ENCODE results near the gene KCNG4.

DNA sequence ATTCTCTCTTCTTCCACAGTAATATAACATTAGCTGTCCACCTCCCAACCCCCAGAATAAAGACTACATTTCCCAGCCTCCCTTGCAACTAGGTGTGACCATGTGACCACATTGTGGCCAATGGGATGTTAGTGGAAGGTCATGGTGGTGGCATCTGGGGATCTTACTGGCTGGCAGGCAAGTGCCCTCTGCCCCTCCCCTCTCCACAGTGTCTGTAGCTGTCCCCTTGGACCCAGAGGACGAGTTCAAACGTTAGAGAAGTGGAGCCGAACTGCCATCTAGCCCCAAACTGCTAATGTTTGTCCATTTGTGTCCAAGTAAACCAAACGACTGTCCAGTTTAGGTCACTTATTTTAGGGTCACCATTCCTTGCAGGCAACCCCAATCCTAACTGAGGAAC, 26.6 kb upstream of the KCNG4 start:
- TF ChIP-seq, protein P1, sequence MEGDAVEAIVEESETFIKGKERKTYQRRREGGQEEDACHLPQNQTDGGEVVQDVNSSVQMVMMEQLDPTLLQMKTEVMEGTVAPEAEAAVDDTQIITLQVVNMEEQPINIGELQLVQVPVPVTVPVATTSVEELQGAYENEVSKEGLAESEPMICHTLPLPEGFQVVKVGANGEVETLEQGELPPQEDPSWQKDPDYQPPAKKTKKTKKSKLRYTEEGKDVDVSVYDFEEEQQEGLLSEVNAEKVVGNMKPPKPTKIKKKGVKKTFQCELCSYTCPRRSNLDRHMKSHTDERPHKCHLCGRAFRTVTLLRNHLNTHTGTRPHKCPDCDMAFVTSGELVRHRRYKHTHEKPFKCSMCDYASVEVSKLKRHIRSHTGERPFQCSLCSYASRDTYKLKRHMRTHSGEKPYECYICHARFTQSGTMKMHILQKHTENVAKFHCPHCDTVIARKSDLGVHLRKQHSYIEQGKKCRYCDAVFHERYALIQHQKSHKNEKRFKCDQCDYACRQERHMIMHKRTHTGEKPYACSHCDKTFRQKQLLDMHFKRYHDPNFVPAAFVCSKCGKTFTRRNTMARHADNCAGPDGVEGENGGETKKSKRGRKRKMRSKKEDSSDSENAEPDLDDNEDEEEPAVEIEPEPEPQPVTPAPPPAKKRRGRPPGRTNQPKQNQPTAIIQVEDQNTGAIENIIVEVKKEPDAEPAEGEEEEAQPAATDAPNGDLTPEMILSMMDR (IDR thresholded peaks at IDR 0.05) = no peak
- no peak for TF ChIP-seq POLR2A (IDR thresholded peaks at IDR 0.05)
